GM18526 (cell line): Measurements from ENCODE around the gene PSMB11.

Experiments
- POLR2A ChIP-seq: IDR thresholded peaks from 3 replicates; pipeline ENCODE4 v1.6.1; 2011; ENCODE audit not compliant: insufficient read length; ENCODE audit errors: extremely low read depth

The PSMB11 gene

GRCh38 chr14:23025151-23025814, 16.7 kb upstream of the PSMB11 start:
- no peak for TF ChIP-seq POLR2A

DNA sequence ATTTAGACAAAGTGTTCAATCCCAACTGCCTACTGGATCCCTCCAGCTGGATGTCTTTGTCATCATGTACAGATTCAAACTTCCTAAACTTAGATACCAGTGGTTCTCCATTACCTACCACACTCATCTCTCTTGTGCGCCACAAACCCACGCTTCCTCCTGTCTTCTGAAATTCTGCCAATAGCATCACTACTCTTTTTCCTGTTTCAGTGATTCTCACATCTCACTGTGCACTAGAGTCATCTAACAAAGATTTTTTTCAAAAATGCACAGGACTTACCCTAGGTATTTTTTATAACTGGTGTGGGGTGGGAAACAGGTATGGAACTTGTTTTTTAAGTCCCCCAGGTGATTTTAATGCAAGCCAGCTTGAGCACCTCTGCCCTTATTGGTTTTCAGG, 13.2 kb upstream of the PSMB11 start:
- TF ChIP-seq POLR2A: no peak

- TF ChIP-seq POLR2A: no peak
Observed at GRCh38 chr14:23030936-23031335, 11.1 kb upstream of the PSMB11 start.

DNA sequence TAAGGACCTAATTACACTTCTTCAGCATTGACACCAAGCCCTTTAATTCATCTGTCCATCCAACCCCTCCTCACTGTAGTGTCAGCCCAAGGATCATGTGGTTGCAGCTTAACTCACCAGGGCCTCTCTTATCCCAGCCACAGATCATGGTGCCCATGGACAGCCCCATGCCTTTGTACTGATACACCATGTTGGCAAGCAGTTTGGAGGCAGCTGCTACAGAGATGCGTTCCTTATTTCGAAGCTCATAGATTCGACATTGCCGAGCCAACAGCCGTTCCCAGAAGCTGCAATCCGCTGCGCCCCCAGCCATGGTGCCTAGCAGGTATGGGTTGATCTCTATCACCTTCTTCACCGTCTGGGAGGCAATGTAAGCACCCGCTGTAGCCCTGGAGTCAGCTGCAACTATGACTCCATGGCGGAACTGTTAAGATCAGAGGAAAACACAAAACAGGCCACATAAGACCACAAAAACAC, 8.7 kb upstream of the PSMB11 start:
- TF ChIP-seq POLR2A: no peak

GRCh38 chr14:23033801-23034497, 8.1 kb upstream of the PSMB11 start:
- no peak for TF ChIP-seq POLR2A

DNA sequence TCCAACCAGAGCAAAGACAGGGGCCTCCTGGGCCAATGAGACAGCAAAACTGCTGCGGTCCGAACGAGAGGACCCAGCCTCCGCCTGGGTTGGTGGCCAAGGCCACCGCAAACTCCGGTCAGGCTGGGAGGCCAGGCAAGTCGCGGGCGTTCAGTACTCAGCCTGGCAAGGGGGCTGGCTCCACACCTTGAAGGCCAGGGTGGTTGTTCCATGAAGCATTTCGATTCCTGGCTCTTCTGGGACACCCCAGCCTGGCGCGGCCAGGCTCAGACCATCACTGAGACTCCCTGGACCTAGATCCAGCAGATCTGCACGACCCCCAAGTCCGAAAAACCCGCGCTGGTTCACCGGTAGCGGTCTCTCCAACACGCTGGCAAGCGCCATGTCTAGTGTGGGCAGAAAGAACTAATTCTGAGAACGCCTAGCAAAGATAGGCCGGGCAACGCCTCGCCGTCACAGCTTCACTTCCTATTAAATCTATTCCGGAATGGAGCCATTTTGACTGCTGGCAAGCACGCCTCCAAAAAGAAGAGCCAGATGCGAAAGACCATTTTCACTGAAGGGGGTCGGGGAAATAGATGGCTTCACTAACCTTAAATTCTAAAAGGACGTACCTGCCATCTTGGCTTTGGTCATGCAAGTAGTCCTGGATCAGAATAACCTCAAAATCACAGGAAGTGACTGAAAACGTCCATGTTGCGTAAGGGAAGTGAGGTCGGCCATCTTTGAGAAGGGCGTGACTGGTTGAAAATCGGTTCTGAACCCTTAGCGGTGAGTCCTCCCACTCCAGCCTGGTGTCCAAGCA, 7.3 kb upstream of the PSMB11 start, which contains the start of gene PSMB5:
Gene PSMB5 (minus strand): TSS at position 403 of the 805 bp plus-strand sequence. CDS start 19 bp downstream, at position 384.
- TF ChIP-seq POLR2A: peak; percentile 76

- TF ChIP-seq POLR2A: no peak
Observed at GRCh38 chr14:23035303-23036144, 6.5 kb upstream of the PSMB11 start.

GRCh38 chr14:23040100-23040499, 1.9 kb upstream of the PSMB11 start:
- TF ChIP-seq POLR2A: no peak

- no peak for TF ChIP-seq POLR2A
Observed at GRCh38 chr14:23041729-23042128, 283 bp upstream of the PSMB11 start.

DNA sequence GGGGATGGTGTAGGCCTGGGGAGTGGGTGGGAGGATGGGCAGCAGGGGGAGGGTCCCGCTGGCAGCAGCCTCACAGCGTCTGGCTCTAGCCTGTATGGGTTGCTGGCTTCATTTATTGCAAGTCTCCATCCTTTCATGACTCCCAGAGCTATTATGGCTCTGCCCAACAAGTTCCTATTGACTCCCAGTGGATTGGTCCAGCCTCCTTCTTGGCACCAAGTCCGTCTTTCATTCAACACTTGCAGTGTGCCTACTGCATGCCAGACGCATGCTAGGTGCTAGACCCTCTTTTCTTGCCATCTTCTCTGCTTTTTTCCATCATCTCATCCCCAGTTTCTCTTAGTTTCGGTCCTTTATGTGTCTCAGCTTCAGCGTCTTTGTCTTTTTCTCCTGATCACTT, 1.1 kb downstream of the PSMB11 start:
- TF ChIP-seq POLR2A: no peak

GRCh38 chr14:23043754-23044153, 1.7 kb downstream of the PSMB11 start:
- no peak for TF ChIP-seq POLR2A

- no peak for TF ChIP-seq POLR2A
Observed at GRCh38 chr14:23044840-23045239, 2.8 kb downstream of the PSMB11 start.

DNA sequence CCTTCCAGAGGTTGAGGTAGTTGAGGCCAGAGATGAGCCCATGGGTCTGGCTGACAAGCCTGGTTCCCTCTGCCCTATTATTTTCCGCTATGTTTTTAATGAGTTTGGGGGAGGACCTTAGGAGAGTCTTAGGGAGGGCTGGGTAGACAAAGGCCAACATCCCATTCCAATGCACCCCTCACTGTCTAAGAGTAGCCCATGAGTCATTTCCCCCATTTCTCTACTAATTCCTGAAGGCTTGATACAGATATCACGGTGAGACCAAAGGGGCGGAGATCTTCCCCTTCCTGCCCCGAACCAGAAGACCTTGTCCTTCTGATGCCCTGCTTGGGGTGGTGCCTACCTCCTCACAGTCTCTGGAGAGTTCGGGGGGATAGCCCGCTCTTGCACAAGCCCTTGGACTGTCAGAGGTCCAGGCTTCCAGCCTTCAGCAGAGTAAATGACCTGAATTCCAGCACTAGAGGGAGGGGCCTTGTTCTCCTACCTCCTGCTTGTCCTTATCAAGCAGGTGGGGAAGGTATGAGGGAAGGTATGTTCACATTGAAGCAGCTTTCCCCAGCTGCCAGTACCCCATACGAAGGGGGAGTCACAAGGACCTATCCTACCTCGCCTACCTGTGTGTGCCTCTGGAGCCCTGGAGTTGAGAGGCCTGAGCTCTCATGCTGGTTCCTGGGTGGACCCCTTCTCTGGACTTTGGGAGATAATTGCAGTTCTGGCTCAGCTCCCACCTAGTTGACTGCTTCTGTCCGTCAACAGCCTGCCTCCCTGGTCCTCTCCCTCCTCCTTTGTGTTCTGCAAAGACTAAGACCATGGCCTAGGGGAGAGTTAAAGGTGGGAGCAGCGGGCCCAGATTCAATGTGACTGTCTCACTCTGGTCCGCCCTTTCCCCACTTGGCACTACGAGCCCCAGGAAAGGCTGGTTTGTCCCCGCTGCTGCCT, 3.7 kb downstream of the PSMB11 start:
- no peak for TF ChIP-seq POLR2A
